Naive thymus-derived CD4-positive, alpha-beta T cell (primary cell): ENCODE measurements around the gene TRABD2B. TPM values are rescaled to one million over a fixed set of nuclear protein-coding genes. Genes with fewer than 3 reads are reported as not detected.

Experiments
- ATAC-seq: fragments of 150-1000 bp; cut with Tn5 transposase; 2 replicates; pipeline ENCODE4 v1.10.0; 2021; ENCODE audit warnings: mild to moderate bottlenecking, moderate library complexity
- CTCF ChIA-PET: fragments of 350-600 bp; sonication (Branson Sonifier 250); formaldehyde crosslinking; loops from one replicate; lab custom pipeline; 2021; ENCODE audit warnings: antibody characterized with exemption; lab: Charles Lee
- POLR2A ChIA-PET: fragments of 350-600 bp; sonication (Branson Sonifier 250); formaldehyde crosslinking; loops from one replicate; lab custom pipeline; 2021; ENCODE audit warnings: antibody characterized with exemption, inconsistent platforms; lab: Charles Lee
- DNase-seq, 9 donors: peaks; one replicate each; pipeline versions ENCODE4 v3.0.0 to v3.0.0-alpha.2; 2020 to 2022; ENCODE audit warnings: mixed read lengths in 1 of 9
- H3K27ac ChIP-seq: one replicate; pipeline ENCODE4 v1.7.0; 2013; ENCODE audit warnings: mild to moderate bottlenecking, low read depth, low read length, moderate library complexity
- H3K27me3 ChIP-seq, 2 donors: one replicate each; pipeline ENCODE4 v1.7.0; 2013; ENCODE audit warnings: low read length in 2 of 2, mild to moderate bottlenecking in 2 of 2, moderate library complexity in 2 of 2; ENCODE audit not compliant: control insufficient read depth in 2 of 2, insufficient read depth in 2 of 2
- H3K36me3 ChIP-seq, 3 experiments: 1 replicate in 2 of 3; 2 replicates in 1 of 3; pipeline ENCODE4 v1.7.0; 2013; ENCODE audit warnings: low read length in 3 of 3, mild to moderate bottlenecking in 3 of 3, moderate library complexity in 1 of 3; ENCODE audit not compliant: insufficient read depth in 3 of 3, control insufficient read depth in 2 of 3
- H3K4me1 ChIP-seq, 2 donors: one replicate each; pipeline ENCODE4 v1.7.0; 2013; ENCODE audit warnings: low read length in 2 of 2, mild to moderate bottlenecking in 2 of 2, moderate library complexity in 1 of 2; ENCODE audit not compliant: control insufficient read depth in 2 of 2, insufficient read depth in 2 of 2
- H3K4me3 ChIP-seq: 2 replicates; pipeline ENCODE4 v1.7.0; 2013; ENCODE audit warnings: mild to moderate bottlenecking, low read length
- H3K9me3 ChIP-seq, 3 experiments: 1 replicate in 2 of 3; 2 replicates in 1 of 3; pipeline ENCODE4 v1.7.0; 2013; ENCODE audit warnings: low read length in 3 of 3; ENCODE audit not compliant: control insufficient read depth in 2 of 3
- H3K27ac Mint-ChIP-seq, 9 donors: one replicate each; pipeline ENCODE4 v1.8.0; 2020 to 2022; ENCODE audit warnings: mixed read lengths in 9 of 9, mild to moderate bottlenecking in 8 of 9, moderate library complexity in 5 of 9, inconsistent platforms in 2 of 9
- H3K27me3 Mint-ChIP-seq, 5 donors: one replicate each; pipeline ENCODE4 v1.8.0; 2021 to 2022; ENCODE audit warnings: mixed read lengths in 5 of 5, mild to moderate bottlenecking in 1 of 5
- H3K36me3 Mint-ChIP-seq, 5 donors: one replicate each; pipeline ENCODE4 v1.8.0; 2020 to 2022; ENCODE audit warnings: mixed read lengths in 5 of 5, mild to moderate bottlenecking in 3 of 5, inconsistent platforms in 1 of 5
- H3K4me1 Mint-ChIP-seq, 7 donors: one replicate each; pipeline ENCODE4 v1.8.0; 2020 to 2022; ENCODE audit warnings: mixed read lengths in 7 of 7, mild to moderate bottlenecking in 3 of 7, inconsistent platforms in 1 of 7
- H3K4me3 Mint-ChIP-seq, 10 donors: one replicate each; pipeline ENCODE4 v1.8.0; 2020 to 2022; ENCODE audit warnings: mild to moderate bottlenecking in 10 of 10, mixed read lengths in 10 of 10, moderate library complexity in 6 of 10, inconsistent platforms in 2 of 10
- H3K9me3 Mint-ChIP-seq, 11 donors: one replicate each; pipeline ENCODE4 v1.8.0; 2020 to 2022; ENCODE audit warnings: mixed read lengths in 11 of 11, mild to moderate bottlenecking in 4 of 11, inconsistent platforms in 1 of 11, moderate library complexity in 1 of 11
- intact Hi-C, 2 donors: fragments of 100-400 bp; cut with micrococcal nuclease; formaldehyde crosslinking; loops; one replicate each; pipeline ENCODE4 v1.15.1; 2023
- polyA plus RNA-seq, 2 donors: library from polyadenylated mRNA; unstranded; fragments of 300-500 nt; fragmentation: Illumina TruSeq; gene quantifications; one replicate each; pipeline ENCODE4 v1.2.3, GENCODE V29; 2021
- total RNA-seq, 6 experiments: library from RNA in 5 of 6; stranded (reverse) in 5 of 6; gene quantifications; 1 replicate in 5 of 6; 2 replicates in 1 of 6; pipeline ENCODE4 v1.2.3 and lab custom pipeline; 2021 to 2026

TRABD2B gene
- total and polyA plus RNA-seq, 7 experiments from 2014 or later = not detected

DNA sequence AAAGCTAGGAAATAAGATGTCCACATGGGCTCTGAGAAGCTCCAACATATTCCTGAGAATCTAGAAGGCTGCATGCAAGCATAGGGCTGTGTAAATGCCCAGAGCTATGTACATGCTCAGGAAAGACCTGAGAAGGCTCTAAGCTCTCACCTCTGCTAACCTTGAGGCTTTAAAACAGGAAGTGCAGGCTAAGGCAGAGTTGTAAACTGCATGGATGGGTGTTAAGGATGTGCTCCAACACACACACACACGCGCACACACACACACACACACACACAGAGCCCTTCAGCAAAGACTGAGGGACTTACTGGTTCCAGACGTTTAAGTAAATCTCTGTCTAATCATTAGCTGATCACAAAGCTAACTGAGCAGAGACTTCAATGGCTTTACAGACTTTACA, 162.9 kb downstream of the TRABD2B start:
- Mint-ChIP-seq H3K4me3 (no peak overlapping the region), H3K4me1 (no peaks in the 10 kb centered on the region), H3K9me3 (peaks cover 0 to 13% (median 4%) of the 10 kb centered on the region in 11 donors), H3K27me3 (peaks cover 3 to 38% (median 15%) of the 10 kb centered on the region in 5 donors), H3K27ac (no peak overlapping the region), H3K36me3 (no peaks in the 10 kb centered on the region)
- no peaks in the 10 kb centered on the region for H3K36me3 ChIP-seq
- H3K27me3 ChIP-seq = no peaks in the 10 kb centered on the region
- no peaks in the 10 kb centered on the region for H3K4me1 ChIP-seq
- no peak for DNase-seq
- CTCF ChIA-PET = no interaction called here
- POLR2A ChIA-PET = no interaction called here
- H3K4me3 ChIP-seq = no peak overlapping the region
- H3K27ac ChIP-seq = no peak overlapping the region
- peaks cover 0 to 6% (median 0%) of the 10 kb centered on the region in 3 experiments for H3K9me3 ChIP-seq
- ATAC-seq = no peak
- intact Hi-C loops = no loop called here

DNA sequence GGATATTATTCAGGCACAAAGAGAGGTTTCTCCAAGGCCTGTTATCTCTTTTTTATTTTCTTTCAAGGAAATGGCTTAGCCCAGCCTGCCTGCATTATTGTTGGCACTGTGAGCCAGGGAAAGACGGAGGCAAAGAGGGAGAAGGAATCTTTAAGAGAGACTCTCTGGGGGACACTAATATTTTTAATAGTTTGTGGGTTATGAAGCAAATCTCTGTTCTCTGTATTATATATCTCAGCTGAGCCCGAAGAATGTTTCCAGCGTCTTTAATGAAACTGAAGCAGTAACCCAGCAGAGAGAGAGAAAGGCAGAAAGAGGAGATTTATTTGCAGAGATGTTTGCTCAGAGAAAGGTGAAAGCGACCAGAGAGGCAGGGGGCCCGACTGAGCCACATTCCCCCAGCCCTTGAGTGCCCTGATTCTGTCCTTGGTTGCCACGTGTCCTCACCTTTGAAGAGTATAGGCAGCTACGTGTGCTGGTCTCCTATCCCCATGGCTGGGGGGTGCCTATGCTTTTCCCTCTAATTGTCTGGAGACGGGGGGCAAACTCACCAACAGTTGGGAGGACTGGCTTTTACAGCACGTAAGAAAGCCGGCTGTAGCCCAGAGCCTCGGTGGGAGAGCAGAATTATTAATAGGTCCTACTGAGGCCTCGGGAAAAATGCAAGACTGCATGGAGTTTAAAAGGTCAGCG, 166.4 kb downstream of the TRABD2B start:
- Histone ChIP-seq H3K4me3 (no peak overlapping the region), H3K27ac (no peak overlapping the region), H3K27me3 (no peaks in the 10 kb centered on the region), H3K9me3 (peaks cover 0 to 6% (median 0%) of the 10 kb centered on the region in 3 experiments), H3K36me3 (no peaks in the 10 kb centered on the region), H3K4me1 (no peaks in the 10 kb centered on the region)
- peaks cover 3 to 33% (median 16%) of the 10 kb centered on the region in 5 donors for H3K27me3 Mint-ChIP-seq
- no peak for DNase-seq
- POLR2A ChIA-PET = no interaction called here
- CTCF ChIA-PET = no interaction called here
- no peak overlapping the region for H3K27ac Mint-ChIP-seq
- peaks cover 0 to 10% (median 4%) of the 10 kb centered on the region in 11 donors for H3K9me3 Mint-ChIP-seq
- intact Hi-C loops = no loop called here
- H3K4me1 Mint-ChIP-seq = no peaks in the 10 kb centered on the region
- H3K36me3 Mint-ChIP-seq = no peaks in the 10 kb centered on the region
- no peak overlapping the region for H3K4me3 Mint-ChIP-seq
- no peak for ATAC-seq

DNA sequence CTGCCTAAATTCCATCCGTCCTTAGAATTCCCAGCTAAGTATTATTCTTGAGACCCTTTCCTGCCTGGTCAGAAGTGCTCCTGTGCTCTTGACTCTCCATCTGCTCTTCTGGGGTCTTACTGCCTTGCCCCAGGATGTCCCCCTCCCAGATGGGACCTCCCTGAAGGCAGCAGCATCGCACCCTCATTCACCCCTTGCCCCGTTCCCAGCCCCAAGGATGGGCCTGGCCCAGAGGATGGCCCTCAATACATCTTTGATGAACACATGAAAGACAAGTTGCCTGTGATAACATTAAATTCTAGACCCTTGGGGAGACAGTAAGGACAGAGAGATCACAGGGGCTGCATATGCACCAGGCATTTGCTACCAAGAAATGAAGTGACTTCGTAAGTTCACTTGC, 167.2 kb downstream of the TRABD2B start:
- H3K36me3 Mint-ChIP-seq = no peaks in the 10 kb centered on the region

DNA sequence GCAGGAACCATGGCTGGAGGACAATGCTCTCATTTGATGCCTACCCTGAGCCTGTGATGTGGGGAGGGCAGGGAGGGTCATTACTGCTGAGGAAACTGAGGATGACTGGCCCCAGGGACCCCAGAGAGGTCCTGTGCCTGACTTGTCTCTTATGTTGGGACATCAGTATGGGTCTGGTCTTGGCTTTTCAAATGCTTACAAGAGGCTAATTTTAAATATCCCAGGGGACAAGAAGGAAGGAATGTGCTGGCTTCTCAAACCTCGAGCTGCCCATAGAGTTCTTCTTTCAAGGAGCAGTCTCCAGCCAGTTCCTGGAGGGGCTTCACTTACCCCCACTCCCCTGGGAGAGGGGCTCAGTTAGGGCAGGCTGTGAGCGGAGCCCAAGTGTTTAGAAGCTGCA, 168.2 kb downstream of the TRABD2B start:
- CTCF ChIA-PET = interaction anchor here (0.5 kb wide), 1 partner anchor 12 kb away, joined by 3 read pairs; no protein-coding TSS in a partner anchor
- Histone ChIP-seq H3K4me3 (no peak overlapping the region), H3K36me3 (no peaks in the 10 kb centered on the region), H3K9me3 (no peaks in the 10 kb centered on the region), H3K4me1 (no peaks in the 10 kb centered on the region), H3K27ac (no peak overlapping the region), H3K27me3 (no peaks in the 10 kb centered on the region)
- intact Hi-C loops = no loop called here
- POLR2A ChIA-PET = no interaction called here
- Mint-ChIP-seq H3K4me3 (no peak overlapping the region), H3K27ac (no peak overlapping the region), H3K4me1 (no peaks in the 10 kb centered on the region), H3K36me3 (no peaks in the 10 kb centered on the region), H3K27me3 (peaks cover 0 to 28% (median 16%) of the 10 kb centered on the region in 5 donors), H3K9me3 (no peaks in the 10 kb centered on the region)
- ATAC-seq = no peak
- DNase-seq = no peak

More for the DNA sequence above, 167.2 kb downstream of the TRABD2B start:
- no peak for DNase-seq
- no peak for ATAC-seq
- no peaks in the 10 kb centered on the region for H3K36me3 ChIP-seq
- H3K9me3 ChIP-seq = no peaks in the 10 kb centered on the region
- CTCF ChIA-PET = no interaction called here
- POLR2A ChIA-PET = no interaction called here
- peaks cover 0 to 28% (median 16%) of the 10 kb centered on the region in 5 donors for H3K27me3 Mint-ChIP-seq
- no peaks in the 10 kb centered on the region for H3K4me1 Mint-ChIP-seq
- intact Hi-C loops = no loop called here
- H3K27me3 ChIP-seq = no peaks in the 10 kb centered on the region
- H3K4me3 ChIP-seq = no peak overlapping the region
- no peak overlapping the region for H3K4me3 Mint-ChIP-seq
- peaks cover 0 to 2% (median 0%) of the 10 kb centered on the region in 11 donors for H3K9me3 Mint-ChIP-seq
- H3K27ac Mint-ChIP-seq = no peak overlapping the region
- H3K27ac ChIP-seq = no peak overlapping the region
- H3K4me1 ChIP-seq = no peaks in the 10 kb centered on the region

DNA sequence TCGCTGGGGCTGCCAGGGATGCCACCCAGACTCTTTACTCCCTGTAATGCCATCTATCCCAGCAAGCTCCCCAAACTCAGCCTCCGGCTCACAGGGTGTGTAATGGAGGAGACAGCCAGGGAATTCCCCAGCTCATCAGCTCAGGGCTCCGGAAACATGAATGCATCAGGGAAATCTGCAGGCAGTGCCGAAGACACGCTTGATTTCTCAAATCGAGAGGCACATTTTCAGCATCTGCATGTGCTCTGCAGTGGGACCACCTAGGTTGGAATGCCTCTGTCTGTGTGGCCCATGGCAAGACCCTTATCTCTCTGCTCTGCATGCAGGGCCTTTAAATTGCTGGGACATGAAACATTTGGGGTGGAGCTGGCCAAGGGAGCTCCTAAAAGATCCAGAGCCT, 170.1 kb downstream of the TRABD2B start:
- Histone ChIP-seq H3K4me1 (no peaks in the 10 kb centered on the region), H3K27ac (no peak overlapping the region), H3K36me3 (no peaks in the 10 kb centered on the region), H3K27me3 (no peaks in the 10 kb centered on the region), H3K9me3 (no peaks in the 10 kb centered on the region), H3K4me3 (no peak overlapping the region)
- ChIA-PET POLR2A (no interaction called here), CTCF (no interaction called here)
- no peak overlapping the region for H3K27ac Mint-ChIP-seq
- H3K36me3 Mint-ChIP-seq = no peaks in the 10 kb centered on the region
- no peak for DNase-seq
- peaks cover 0 to 28% (median 13%) of the 10 kb centered on the region in 5 donors for H3K27me3 Mint-ChIP-seq
- H3K9me3 Mint-ChIP-seq = no peaks in the 10 kb centered on the region
- intact Hi-C loops = no loop called here
- ATAC-seq = no peak
- no peaks in the 10 kb centered on the region for H3K4me1 Mint-ChIP-seq
- H3K4me3 Mint-ChIP-seq = no peak overlapping the region

DNA sequence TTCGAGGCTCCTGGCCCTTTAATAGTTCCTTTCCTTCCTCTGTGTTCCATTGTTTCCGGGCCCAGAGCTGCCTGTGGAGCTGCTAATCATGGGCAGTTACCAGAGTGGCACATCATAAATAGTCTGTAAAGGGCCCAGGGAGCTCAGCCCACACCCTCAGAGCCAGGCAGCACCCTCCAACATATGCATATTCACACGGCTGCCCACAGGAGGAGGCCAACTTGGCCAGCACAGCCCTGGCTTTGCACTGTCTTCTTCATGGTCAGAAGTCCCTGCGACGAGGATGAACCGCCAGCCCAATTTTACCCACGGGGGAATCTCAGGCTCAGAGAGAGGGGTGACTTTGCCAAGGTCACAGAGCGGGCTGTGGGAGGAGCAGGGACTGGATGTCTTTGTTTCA, 172.5 kb downstream of the TRABD2B start:
- H3K27ac ChIP-seq = no peak overlapping the region
- intact Hi-C loops = no loop called here
- CTCF ChIA-PET = no interaction called here
- Mint-ChIP-seq H3K4me1 (no peaks in the 10 kb centered on the region), H3K27me3 (peaks cover 0 to 5% (median 4%) of the 10 kb centered on the region in 5 donors), H3K4me3 (no peak overlapping the region), H3K9me3 (no peaks in the 10 kb centered on the region), H3K36me3 (no peaks in the 10 kb centered on the region), H3K27ac (no peak overlapping the region)
- H3K27me3 ChIP-seq = no peaks in the 10 kb centered on the region
- no peaks in the 10 kb centered on the region for H3K4me1 ChIP-seq
- no peak for DNase-seq
- no peak overlapping the region for H3K4me3 ChIP-seq
- H3K36me3 ChIP-seq = no peaks in the 10 kb centered on the region
- no peaks in the 10 kb centered on the region for H3K9me3 ChIP-seq
- ATAC-seq = no peak
- POLR2A ChIA-PET = no interaction called here

DNA sequence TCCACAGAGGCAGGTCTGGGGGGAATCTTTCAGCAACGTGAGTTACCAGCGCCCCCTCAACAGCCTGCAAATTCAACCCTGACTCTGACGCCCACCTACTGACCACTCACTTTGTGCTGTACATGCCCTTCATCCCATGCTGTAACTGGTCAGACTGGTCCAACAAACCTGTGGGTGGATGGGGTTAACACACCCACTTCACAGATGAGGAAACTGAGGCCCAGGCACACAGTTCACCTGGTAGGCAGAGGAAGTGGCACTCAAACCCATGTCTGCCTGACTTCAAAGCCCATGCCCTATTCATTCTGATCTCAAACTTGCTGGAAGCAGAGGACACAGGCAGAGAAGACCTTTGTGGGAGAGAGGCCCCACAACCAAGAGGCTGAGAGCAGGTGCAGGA, 172.9 kb downstream of the TRABD2B start:
- no peak overlapping the region for H3K4me3 ChIP-seq
- no peaks in the 10 kb centered on the region for H3K9me3 ChIP-seq
- H3K4me1 ChIP-seq = no peaks in the 10 kb centered on the region
- H3K27ac ChIP-seq = no peak overlapping the region
- Mint-ChIP-seq H3K4me3 (no peak overlapping the region), H3K4me1 (no peaks in the 10 kb centered on the region), H3K36me3 (no peaks in the 10 kb centered on the region), H3K27ac (no peak overlapping the region), H3K27me3 (peaks cover 0 to under 1% (median 0%) of the 10 kb centered on the region in 5 donors), H3K9me3 (no peaks in the 10 kb centered on the region)
- POLR2A ChIA-PET = no interaction called here
- ATAC-seq (no peak), DNase-seq (no peak)
- CTCF ChIA-PET = no interaction called here
- no peaks in the 10 kb centered on the region for H3K36me3 ChIP-seq
- intact Hi-C loops = no loop called here
- H3K27me3 ChIP-seq = no peaks in the 10 kb centered on the region
